Erythroblast (primary cell): ENCODE results near the gene HYOU1.

Experiments used
- GATA1 ChIP-seq: IDR thresholded peaks from 2 replicates; pipeline ENCODE4 v1.6.1; 2011; ENCODE audit warnings: low read depth, mild to moderate bottlenecking, control low read depth, low read length, moderate library complexity
- POLR2A ChIP-seq: IDR thresholded peaks from 2 replicates; pipeline ENCODE4 v1.6.1; 2011; ENCODE audit warnings: mild to moderate bottlenecking, low read length

DNA sequence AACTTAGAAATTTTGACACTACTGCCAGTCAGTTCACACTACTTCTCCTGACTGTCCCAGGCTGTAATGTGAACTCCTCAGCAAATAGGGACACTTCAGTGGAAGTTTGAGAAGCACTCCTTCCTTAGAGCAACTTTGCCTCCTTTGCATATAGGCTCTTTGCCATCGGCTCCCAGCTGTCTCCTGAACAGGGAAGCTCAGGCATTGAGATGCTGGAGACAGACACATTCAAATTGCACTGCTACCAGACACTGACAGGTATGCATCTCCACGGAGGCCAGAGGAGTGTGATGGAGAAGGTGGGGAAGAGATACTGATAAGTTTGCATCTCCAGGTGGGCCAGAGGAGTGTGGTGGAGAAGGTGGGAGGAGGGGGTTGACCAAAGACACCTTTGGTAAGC lies 37.0 kb downstream of the HYOU1 start:
- TF ChIP-seq POLR2A: no peak
- TF ChIP-seq GATA1: no peak
